Left renal cortex interstitium (tissue), 4 donors: ENCODE measurements around the gene CA14. TPM values are rescaled to one million over a fixed set of nuclear protein-coding genes. Genes with fewer than 3 reads are reported as not detected.

Source experiments
- polyA plus RNA-seq, 4 donors: library from polyadenylated mRNA; unstranded; fragments of 120-200 nt; gene quantifications; one replicate each; pipeline ENCODE4 v1.2.1, GENCODE V29; 2013; ENCODE audit not compliant: insufficient read length in 4 of 4

Gene CA14
- polyA plus RNA-seq, 4 donors = 6.8 to 8.0 (median 7.3) TPM

Other genes starting within 250 kb of the CA14 start
- 10 to 100 TPM; 16.9 to 21.8 (median 19.0) TPM for gene OTUD7B, start 247.0 kb upstream of the CA14 start, polyA plus RNA-seq
- 10 to 100 TPM; 67.4 to 76.3 (median 70.1) TPM for gene VPS45, start 190.0 kb upstream of the CA14 start, polyA plus RNA-seq
- 10 to 100 TPM; 41.4 to 67.8 (median 56.2) TPM for gene PLEKHO1, start 107.9 kb upstream of the CA14 start, polyA plus RNA-seq
- gene ANP32E, start 21.7 kb upstream of the CA14 start, polyA plus RNA-seq = 100 to 1,000 TPM in 3 of 4 donors, 10 to 100 TPM in 1; 95.9 to 127 (median 122) TPM
- 100 to 1,000 TPM; 174 to 206 (median 189) TPM for gene APH1A, start 11.2 kb downstream of the CA14 start, polyA plus RNA-seq
- 10 to 100 TPM; 39.2 to 60.0 (median 45.2) TPM for gene C1orf54, start 15.0 kb downstream of the CA14 start, polyA plus RNA-seq
- 1 to 10 TPM; 5.6 to 8.6 (median 7.5) TPM for gene CIART, start 24.8 kb downstream of the CA14 start, polyA plus RNA-seq
- 10 to 100 TPM; 67.5 to 86.0 (median 74.0) TPM for gene MRPS21, start 36.1 kb downstream of the CA14 start, polyA plus RNA-seq
- 100 to 1,000 TPM in 2 of 4 donors, 10 to 100 TPM in 2; 48.7 to 132 (median 80.9) TPM for gene PRPF3, start 63.8 kb downstream of the CA14 start, polyA plus RNA-seq
- 10 to 100 TPM; 45.8 to 56.0 (median 50.1) TPM for gene RPRD2, start 106.4 kb downstream of the CA14 start, polyA plus RNA-seq
- gene TARS2, start 229.6 kb downstream of the CA14 start, polyA plus RNA-seq = 10 to 100 TPM; 19.5 to 32.6 (median 28.0) TPM